Effector memory CD8-positive, alpha-beta T cell (primary cell): ENCODE measurements around the gene RHBDF1.

Experiments
- ATAC-seq: fragments of 150-1000 bp; cut with Tn5 transposase; replicated peaks from 2 replicates; pipeline ENCODE4 v1.10.0; 2021; ENCODE audit warnings: mild to moderate bottlenecking, moderate library complexity
- DNase-seq, 3 experiments: peaks; one replicate each; pipeline ENCODE4 v3.0.0; 2021
- H3K27ac Mint-ChIP-seq, 2 donors: one replicate each; pipeline ENCODE4 v1.8.0; 2022; ENCODE audit warnings: mild to moderate bottlenecking in 2 of 2, mixed read lengths in 2 of 2, moderate library complexity in 2 of 2
- H3K27me3 Mint-ChIP-seq, 2 donors: one replicate each; pipeline ENCODE4 v1.8.0; 2022; ENCODE audit warnings: mixed read lengths in 2 of 2
- H3K36me3 Mint-ChIP-seq: one replicate; pipeline ENCODE4 v1.8.0; 2022; ENCODE audit warnings: mild to moderate bottlenecking, moderate library complexity, mixed read lengths; ENCODE audit not compliant: insufficient read depth
- H3K4me1 Mint-ChIP-seq, 2 donors: one replicate each; pipeline ENCODE4 v1.8.0; 2022; ENCODE audit warnings: low read depth in 2 of 2, mixed read lengths in 2 of 2
- H3K4me3 Mint-ChIP-seq, 2 donors: one replicate each; pipeline ENCODE4 v1.8.0; 2022; ENCODE audit warnings: mild to moderate bottlenecking in 2 of 2, mixed read lengths in 2 of 2, moderate library complexity in 2 of 2
- H3K9me3 Mint-ChIP-seq, 2 donors: one replicate each; pipeline ENCODE4 v1.8.0; 2022; ENCODE audit warnings: mixed read lengths in 2 of 2

Gene RHBDF1

GRCh38 chr16:86483-86952 is 14.1 kb upstream of the RHBDF1 start:
- H3K27ac Mint-ChIP-seq, result no peak overlapping the region
- H3K4me1 Mint-ChIP-seq, result peaks cover 15 to 22% of the 10 kb centered on the region in 2 donors
- H3K27me3 Mint-ChIP-seq, result no peaks in the 10 kb centered on the region
- ATAC-seq, result no peak
- no peak for DNase-seq
- no peak overlapping the region for H3K4me3 Mint-ChIP-seq
- no peaks in the 10 kb centered on the region for H3K9me3 Mint-ChIP-seq
- H3K36me3 Mint-ChIP-seq, result peaks cover 32% of the 10 kb centered on the region

GRCh38 chr16:85865-86264 is 13.4 kb upstream of the RHBDF1 start:
- no peak overlapping the region for H3K4me3 Mint-ChIP-seq
- DNase-seq (no peak), ATAC-seq (no peak)
- peaks cover 18 to 22% of the 10 kb centered on the region in 2 donors for H3K4me1 Mint-ChIP-seq
- no peaks in the 10 kb centered on the region for H3K9me3 Mint-ChIP-seq
- peak overlapping the region in 1 of 2 donors; percentile 77 for H3K27ac Mint-ChIP-seq
- no peaks in the 10 kb centered on the region for H3K27me3 Mint-ChIP-seq
- H3K36me3 Mint-ChIP-seq, result peaks cover 28% of the 10 kb centered on the region

GRCh38 chr16:85407-85782 is 13.0 kb upstream of the RHBDF1 start:
- no peaks in the 10 kb centered on the region for H3K27me3 Mint-ChIP-seq
- DNase-seq (no peak), ATAC-seq (no peak)
- H3K36me3 Mint-ChIP-seq, result peaks cover 25% of the 10 kb centered on the region
- no peaks in the 10 kb centered on the region for H3K9me3 Mint-ChIP-seq
- H3K4me3 Mint-ChIP-seq, result no peak overlapping the region
- H3K4me1 Mint-ChIP-seq, result peaks cover 19 to 22% of the 10 kb centered on the region in 2 donors
- peak overlapping the region in 1 of 2 donors; percentile 81 for H3K27ac Mint-ChIP-seq

- H3K27ac Mint-ChIP-seq, result peak overlapping the region; percentile 72 to 81
- DNase-seq (peak in 2 of 3 experiments; percentile 8 to 25), ATAC-seq (peak; percentile 79)
- H3K4me1 Mint-ChIP-seq, result peaks cover 19 to 23% of the 10 kb centered on the region in 2 donors
- no peaks in the 10 kb centered on the region for H3K9me3 Mint-ChIP-seq
- H3K27me3 Mint-ChIP-seq, result no peaks in the 10 kb centered on the region
- peak overlapping the region; percentile 47 to 51 for H3K4me3 Mint-ChIP-seq
- peaks cover 25% of the 10 kb centered on the region for H3K36me3 Mint-ChIP-seq
Measured at GRCh38 chr16:84718-85406, 12.4 kb upstream of the RHBDF1 start.

GRCh38 chr16:83781-84615 is 11.6 kb upstream of the RHBDF1 start:
- peaks cover 24 to 29% of the 10 kb centered on the region in 2 donors for H3K4me1 Mint-ChIP-seq
- H3K36me3 Mint-ChIP-seq, result peaks cover 28% of the 10 kb centered on the region
- no peaks in the 10 kb centered on the region for H3K9me3 Mint-ChIP-seq
- DNase-seq (no peak), ATAC-seq (peak; percentile 22)
- no peaks in the 10 kb centered on the region for H3K27me3 Mint-ChIP-seq
- H3K4me3 Mint-ChIP-seq, result peak overlapping the region; percentile 47 to 51
- H3K27ac Mint-ChIP-seq, result peak overlapping the region; percentile 72 to 81

- Mint-ChIP-seq H3K4me1 (peaks cover 29 to 34% of the 10 kb centered on the region in 2 donors), H3K36me3 (peaks cover 29% of the 10 kb centered on the region), H3K4me3 (peak overlapping the region; percentile 7 to 11), H3K27me3 (no peaks in the 10 kb centered on the region), H3K27ac (peak overlapping the region; percentile 70 to 81), H3K9me3 (no peaks in the 10 kb centered on the region)
- ATAC-seq (no peak), DNase-seq (no peak)
Measured at GRCh38 chr16:83060-83603, 10.7 kb upstream of the RHBDF1 start.

- Mint-ChIP-seq H3K27me3 (peaks cover 6 to 9% of the 10 kb centered on the region in 2 donors), H3K4me1 (peaks cover 35 to 42% of the 10 kb centered on the region in 2 donors), H3K9me3 (no peaks in the 10 kb centered on the region), H3K4me3 (peak overlapping the region; percentile 84 to 87), H3K27ac (peak overlapping the region; percentile 82 to 88), H3K36me3 (peaks cover 10% of the 10 kb centered on the region)
- no peak for DNase-seq
- ATAC-seq, result no peak
Measured at GRCh38 chr16:79151-80054, 7.0 kb upstream of the RHBDF1 start.

- peaks cover 7% of the 10 kb centered on the region for H3K36me3 Mint-ChIP-seq
- peaks cover 29 to 34% of the 10 kb centered on the region in 2 donors for H3K4me1 Mint-ChIP-seq
- ATAC-seq, result peak; percentile 38
- peak in 1 of 3 experiments; percentile 18 for DNase-seq
- H3K27me3 Mint-ChIP-seq, result peaks cover 11 to 17% of the 10 kb centered on the region in 2 donors
- peak overlapping the region; percentile 84 to 87 for H3K4me3 Mint-ChIP-seq
- no peaks in the 10 kb centered on the region for H3K9me3 Mint-ChIP-seq
- H3K27ac Mint-ChIP-seq, result peak overlapping the region; percentile 82 to 88
Measured at GRCh38 chr16:78444-79150, 6.2 kb upstream of the RHBDF1 start.

GRCh38 chr16:77807-78443 is 5.5 kb upstream of the RHBDF1 start, which contains the start of gene MPG:
Gene MPG, plus strand, starts transcription at chr16:78225. Its CDS starts 85 bp downstream, at chr16:78310.
- peaks cover 7% of the 10 kb centered on the region for H3K36me3 Mint-ChIP-seq
- no peaks in the 10 kb centered on the region for H3K9me3 Mint-ChIP-seq
- peak; percentile 69 to 77 (median 75) for DNase-seq
- peaks cover 17 to 23% of the 10 kb centered on the region in 2 donors for H3K27me3 Mint-ChIP-seq
- peak within 1 kb of the TSS; percentile 82 to 88 for H3K27ac Mint-ChIP-seq
- H3K4me1 Mint-ChIP-seq, result peaks cover 29 to 32% of the 10 kb centered on the region in 2 donors
- ATAC-seq, result peak; percentile 82
- H3K4me3 Mint-ChIP-seq, result peak within 1 kb of the TSS; percentile 84 to 87

- no peaks in the 10 kb centered on the region for H3K9me3 Mint-ChIP-seq
- ATAC-seq (peak; percentile 25), DNase-seq (peak in 1 of 3 experiments; percentile 10)
- H3K36me3 Mint-ChIP-seq, result peaks cover 7% of the 10 kb centered on the region
- peak overlapping the region; percentile 84 to 87 for H3K4me3 Mint-ChIP-seq
- H3K27me3 Mint-ChIP-seq, result peaks cover 20 to 28% of the 10 kb centered on the region in 2 donors
- peaks cover 31% of the 10 kb centered on the region in 2 donors for H3K4me1 Mint-ChIP-seq
- H3K27ac Mint-ChIP-seq, result peak overlapping the region; percentile 49 to 72
Measured at GRCh38 chr16:77273-77806, 4.9 kb upstream of the RHBDF1 start.

- DNase-seq (no peak), ATAC-seq (no peak)
- Mint-ChIP-seq H3K4me3 (peak overlapping the region; percentile 84 to 87), H3K36me3 (peaks cover 7% of the 10 kb centered on the region), H3K4me1 (peaks cover 31% of the 10 kb centered on the region in 2 donors), H3K27ac (peak overlapping the region; percentile 49 to 72), H3K9me3 (no peaks in the 10 kb centered on the region), H3K27me3 (peaks cover 20 to 29% of the 10 kb centered on the region in 2 donors)
Measured at GRCh38 chr16:76535-77272, 4.3 kb upstream of the RHBDF1 start.
